GM23338 (cell line): ENCODE measurements around the gene OPTC. TPM values are rescaled to one million over a fixed set of nuclear protein-coding genes. Genes with fewer than 3 reads are reported as not detected.

Source experiments
- ATAC-seq: fragments of 200-7000 bp; cut with Tn5 transposase; 3 replicates; pipeline ENCODE4 v1.9.1; 2020
- DNase-seq: peaks from one replicate; pipeline ENCODE4 v3.0.0-alpha.2; 2015; ENCODE audit warnings: low spot score
- H2AFZ ChIP-seq: fragments of 200-600 bp; sonication (generic); 2 replicates; pipeline ENCODE4 v1.8.0; 2016; ENCODE audit warnings: antibody characterized with exemption, mild to moderate bottlenecking, moderate library complexity
- H3F3A ChIP-seq: fragments of 200-600 bp; sonication (generic); replicated peaks from 2 replicates; pipeline ENCODE4 v1.8.0; 2017; ENCODE audit warnings: antibody characterized with exemption, mixed run types, low read depth
- H3K27ac ChIP-seq: fragments of 200-600 bp; sonication (generic); 2 replicates; pipeline ENCODE4 v1.6.1; 2016; ENCODE audit warnings: low read depth
- H3K27me3 ChIP-seq: fragments of 200-600 bp; sonication (generic); 2 replicates; pipeline ENCODE4 v1.8.0; 2016; ENCODE audit warnings: mild to moderate bottlenecking, mixed run types, moderate library complexity; ENCODE audit not compliant: insufficient read depth
- H3K36me3 ChIP-seq: fragments of 200-600 bp; sonication (generic); 2 replicates; pipeline ENCODE4 v1.8.0; 2016; ENCODE audit warnings: mild to moderate bottlenecking; ENCODE audit not compliant: insufficient read depth
- H3K4me1 ChIP-seq: fragments of 200-600 bp; sonication (generic); 2 replicates; pipeline ENCODE4 v1.8.0; 2016; ENCODE audit warnings: mild to moderate bottlenecking, moderate library complexity; ENCODE audit not compliant: insufficient read depth
- H3K4me2 ChIP-seq: fragments of 200-600 bp; sonication (generic); 2 replicates; pipeline ENCODE4 v1.7.1; 2017; ENCODE audit warnings: mixed run types
- H3K4me3 ChIP-seq: fragments of 200-600 bp; sonication (generic); 2 replicates; pipeline ENCODE4 v1.6.1; 2016; ENCODE audit warnings: mixed run types
- H3K79me2 ChIP-seq: fragments of 200-600 bp; sonication (generic); replicated peaks from 2 replicates; pipeline ENCODE4 v1.8.0; 2017; ENCODE audit warnings: mild to moderate bottlenecking; ENCODE audit not compliant: insufficient read depth
- H3K9me2 ChIP-seq: fragments of 200-600 bp; sonication (generic); 2 replicates; pipeline ENCODE4 v1.8.0; 2017; ENCODE audit not compliant: insufficient read depth
- H4K20me1 ChIP-seq: fragments of 200-600 bp; sonication (generic); replicated peaks from 2 replicates; pipeline ENCODE4 v1.8.0; 2017; ENCODE audit warnings: mild to moderate bottlenecking; ENCODE audit not compliant: insufficient read depth
- H3K27ac Mint-ChIP-seq: 2 replicates; pipeline ENCODE4 v1.8.0; 2020; ENCODE audit warnings: inconsistent platforms, mild to moderate bottlenecking, moderate library complexity, mixed read lengths
- H3K27me3 Mint-ChIP-seq: 3 replicates; pipeline ENCODE4 v1.8.0; 2022; ENCODE audit warnings: low read depth, mild to moderate bottlenecking, moderate library complexity, mixed read lengths, inconsistent platforms; ENCODE audit not compliant: insufficient read depth, poor library complexity
- H3K36me3 Mint-ChIP-seq: 3 replicates; pipeline ENCODE4 v1.8.0; 2021; ENCODE audit warnings: low read depth, mild to moderate bottlenecking, inconsistent platforms, moderate library complexity, mixed read lengths
- H3K4me1 Mint-ChIP-seq: 3 replicates; pipeline ENCODE4 v1.8.0; 2020; ENCODE audit warnings: mild to moderate bottlenecking, inconsistent platforms, mixed read lengths
- H3K4me3 Mint-ChIP-seq: 3 replicates; pipeline ENCODE4 v1.8.0; 2021; ENCODE audit warnings: moderate library complexity, mild to moderate bottlenecking, inconsistent platforms, mixed read lengths
- H3K9me3 Mint-ChIP-seq: 3 replicates; pipeline ENCODE4 v1.8.0; 2020; ENCODE audit warnings: moderate library complexity, mild to moderate bottlenecking, inconsistent platforms, mixed read lengths
- CREB1 ChIP-seq: fragments of 250-450 bp; sonication (Bioruptor Pico); IDR thresholded peaks from 2 replicates; pipeline ENCODE4 v1.5.0; 2020; ENCODE audit warnings: low read depth, mild to moderate bottlenecking, moderate library complexity
- CTCF ChIP-seq, 2 experiments: fragments of 200-600 bp in 1 of 2; sonication (generic) in 1 of 2; conservative IDR thresholded peaks; 2 replicates each; pipeline versions ENCODE4 v1.5.1 to v1.6.1; 2016 to 2017; ENCODE audit warnings: antibody characterized with exemption in 2 of 2, low read depth in 2 of 2, mild to moderate bottlenecking in 2 of 2, moderate library complexity in 1 of 2
- ETS1 ChIP-seq: IDR thresholded peaks from 2 replicates; pipeline ENCODE4 v1.6.1; 2016; ENCODE audit warnings: antibody characterized with exemption
- EZH2 ChIP-seq: fragments of 200-600 bp; sonication (generic); IDR thresholded peaks from one replicate; pipeline ENCODE4 v1.8.0; 2017; ENCODE audit warnings: antibody characterized with exemption, mild to moderate bottlenecking, low read depth; ENCODE audit not compliant: unreplicated experiment
- EZH2phosphoT487 ChIP-seq: fragments of 200-600 bp; sonication (generic); IDR thresholded peaks from one replicate; pipeline ENCODE4 v1.8.1; 2018; ENCODE audit warnings: antibody characterized with exemption; ENCODE audit not compliant: unreplicated experiment
- JUNB ChIP-seq: IDR thresholded peaks from one replicate; pipeline ENCODE4 v1.6.1; 2016; ENCODE audit warnings: antibody characterized with exemption; ENCODE audit not compliant: unreplicated experiment
- NANOG ChIP-seq: IDR thresholded peaks from 2 replicates; pipeline ENCODE4 v1.6.1; 2016; ENCODE audit warnings: antibody characterized with exemption, borderline replicate concordance
- POLR2AphosphoS5 ChIP-seq: IDR thresholded peaks from 2 replicates; pipeline ENCODE4 v1.6.1; 2016; ENCODE audit warnings: antibody characterized with exemption, low read depth
- REST ChIP-seq: IDR thresholded peaks from one replicate; pipeline ENCODE4 v1.6.1; 2018; ENCODE audit warnings: antibody characterized with exemption; ENCODE audit not compliant: unreplicated experiment
- STAT1 ChIP-seq: IDR thresholded peaks from one replicate; pipeline ENCODE4 v1.6.1; 2016; ENCODE audit warnings: antibody characterized with exemption; ENCODE audit not compliant: unreplicated experiment
- ZNF114 ChIP-seq: fragments of 250-450 bp; sonication (Bioruptor Pico); IDR thresholded peaks from 2 replicates; pipeline ENCODE4 v1.5.0; 2020; ENCODE audit warnings: mild to moderate bottlenecking, moderate library complexity
- ZNF331 ChIP-seq: fragments of 250-450 bp; sonication (Bioruptor Pico); IDR thresholded peaks from 2 replicates; pipeline ENCODE4 v1.5.0; 2020; ENCODE audit warnings: low read depth, mild to moderate bottlenecking, moderate library complexity
- ZNF462 ChIP-seq: fragments of 250-450 bp; sonication (Bioruptor Pico); IDR thresholded peaks from 2 replicates; pipeline ENCODE4 v1.5.0; 2020; ENCODE audit warnings: mild to moderate bottlenecking, moderate library complexity
- polyA plus RNA-seq: library from polyadenylated mRNA; unstranded; fragments of >200 nt; fragmentation: Nextera tagmentation; extraction: Ambion mirVana; gene quantifications from 2 replicates; pipeline ENCODE4 v1.2.1, GENCODE V29; 2016
- total RNA-seq: library from RNA; depleted of rRNA; stranded (reverse); fragments of >200 nt; shearing (Covaris generic); gene quantifications from 2 replicates; pipeline ENCODE4 v1.2.3, GENCODE V29; 2014

OPTC gene
- total and polyA plus RNA-seq, 2 experiments from 2014 or later = 0.50 to 1.0 TPM

GRCh38 chr1:203505526-203506204 is 11.7 kb downstream of the OPTC start:
- Mint-ChIP-seq H3K9me3 (no peaks in the 10 kb centered on the region), H3K4me1 (peaks cover 35% of the 10 kb centered on the region), H3K4me3 (no peak overlapping the region; the same call in 2 of the 3 replicates), H3K27ac (no peak overlapping the region), H3K27me3 (peaks cover 8% of the 10 kb centered on the region), H3K36me3 (no peaks in the 10 kb centered on the region)
- ATAC-seq (no peak), DNase-seq (no peak)
- H4K20me1 ChIP-seq = no peaks in the 10 kb centered on the region
- TF ChIP-seq ZNF114 = no peak
- no peak for TF ChIP-seq ZNF331 (CRISPR knock-in tag)
- no peak for TF ChIP-seq NANOG
- no peak for TF ChIP-seq ZNF462 (CRISPR knock-in tag)
- no peak for TF ChIP-seq EZH2
- TF ChIP-seq REST = no peak
- no peak for TF ChIP-seq ETS1
- TF ChIP-seq CTCF (conservative IDR thresholded peaks at IDR 0.05; ENCODE audit: low read depth in 2 of 2) = no peak
- TF ChIP-seq CREB1 (CRISPR knock-in tag) = no peak
- TF ChIP-seq STAT1 = no peak
- TF ChIP-seq EZH2phosphoT487 = no peak
- no peak for TF ChIP-seq JUNB
- no peak for TF ChIP-seq POLR2AphosphoS5
- no peaks in the 10 kb centered on the region for H3K36me3 ChIP-seq
- H2AFZ ChIP-seq = no peak overlapping the region
- no peaks in the 10 kb centered on the region for H3K9me2 ChIP-seq
- no peaks in the 10 kb centered on the region for H3F3A ChIP-seq
- H3K27ac ChIP-seq = no peak overlapping the region
- H3K27me3 ChIP-seq = no peaks in the 10 kb centered on the region
- H3K4me1 ChIP-seq = peaks cover 15% of the 10 kb centered on the region
- no peak overlapping the region for H3K4me3 ChIP-seq
- no peak overlapping the region for H3K4me2 ChIP-seq
- no peaks in the 10 kb centered on the region for H3K79me2 ChIP-seq
